ENCODE data around the gene CACNA2D3. TPM values are rescaled to one million over a fixed set of nuclear protein-coding genes. Genes with fewer than 3 reads are reported as not detected.
"Not testable (repeated sequence)": the region's sequence is repeated elsewhere in the genome, so short reads cannot be mapped to it uniquely, and the experiment has no call there.

CACNA2D3 gene
- total RNA-seq, 1 donor from 2014 or later: not detected

- H3K27ac Mint-ChIP-seq; H3K4me3 Mint-ChIP-seq; intact Hi-C loops (cut with micrococcal nuclease); H3K9me3 Mint-ChIP-seq; H3K27me3 Mint-ChIP-seq (ENCODE audit: insufficient read depth); H3K36me3 Mint-ChIP-seq (ENCODE audit: low read depth); H3K4me1 Mint-ChIP-seq (ENCODE audit: low read depth); DNase-seq (ENCODE audit: low spot score): not testable (repeated sequence)
These were observed 6.2 kb upstream of the CACNA2D3 start for GRCh38 chr3:54116129-54116528.

GRCh38 chr3:54120657-54121413 is 1.5 kb upstream of the CACNA2D3 start:
- H3K27ac Mint-ChIP-seq: no peak overlapping the region
- no peaks in the 10 kb centered on the region for H3K4me1 Mint-ChIP-seq (ENCODE audit: low read depth)
- H3K36me3 Mint-ChIP-seq (ENCODE audit: low read depth): no peaks in the 10 kb centered on the region
- intact Hi-C loops (cut with micrococcal nuclease): loop anchor here (5.0 kb wide), 1 partner anchor 1361 kb away; no protein-coding TSS in a partner anchor
- H3K27me3 Mint-ChIP-seq (ENCODE audit: insufficient read depth): peaks cover 38% of the 10 kb centered on the region
- no peak for DNase-seq (ENCODE audit: low spot score)
- peaks cover 5% of the 10 kb centered on the region for H3K9me3 Mint-ChIP-seq
- no peak overlapping the region for H3K4me3 Mint-ChIP-seq

- intact Hi-C loops (cut with micrococcal nuclease): loop anchor here (5.0 kb wide), 1 partner anchor 1361 kb away; no protein-coding TSS in a partner anchor
- Mint-ChIP-seq H3K27me3 (ENCODE audit: insufficient read depth) (peaks cover 38% of the 10 kb centered on the region), H3K9me3 (no peaks in the 10 kb centered on the region), H3K36me3 (ENCODE audit: low read depth) (no peaks in the 10 kb centered on the region), H3K4me3 (no peak overlapping the region), H3K27ac (no peak overlapping the region), H3K4me1 (ENCODE audit: low read depth) (no peaks in the 10 kb centered on the region)
- DNase-seq (ENCODE audit: low spot score): no peak
These were observed 683 bp upstream of the CACNA2D3 start for GRCh38 chr3:54121414-54122323.

- H3K4me1 Mint-ChIP-seq (ENCODE audit: low read depth): no peaks in the 10 kb centered on the region
These were observed 837 bp downstream of the CACNA2D3 start for GRCh38 chr3:54123003-54123775.

GRCh38 chr3:54123776-54124196 is 1.4 kb downstream of the CACNA2D3 start:
- Mint-ChIP-seq H3K9me3 (no peaks in the 10 kb centered on the region), H3K27me3 (ENCODE audit: insufficient read depth) (peaks cover 44% of the 10 kb centered on the region), H3K27ac (no peak overlapping the region), H3K36me3 (ENCODE audit: low read depth) (no peaks in the 10 kb centered on the region), H3K4me1 (ENCODE audit: low read depth) (no peaks in the 10 kb centered on the region), H3K4me3 (no peak overlapping the region)
- no peak for DNase-seq (ENCODE audit: low spot score)
- intact Hi-C loops (cut with micrococcal nuclease): loop anchor here (5.0 kb wide), 1 partner anchor 1359 kb away; no protein-coding TSS in a partner anchor

More at GRCh38 chr3:54123003-54123775, 837 bp downstream of the CACNA2D3 start:
- Mint-ChIP-seq H3K9me3 (no peaks in the 10 kb centered on the region), H3K27ac (no peak overlapping the region), H3K36me3 (ENCODE audit: low read depth) (no peaks in the 10 kb centered on the region), H3K4me3 (peak overlapping the region; percentile 3), H3K27me3 (ENCODE audit: insufficient read depth) (peaks cover 44% of the 10 kb centered on the region)
- no peak for DNase-seq (ENCODE audit: low spot score)
- intact Hi-C loops (cut with micrococcal nuclease): loop anchor here (5.0 kb wide), 1 partner anchor 1359 kb away; no protein-coding TSS in a partner anchor

- no peaks in the 10 kb centered on the region for H3K36me3 Mint-ChIP-seq (ENCODE audit: low read depth)
- no peak overlapping the region for H3K4me3 Mint-ChIP-seq
- intact Hi-C loops (cut with micrococcal nuclease): no loop called here
- no peak for DNase-seq (ENCODE audit: low spot score)
- H3K27ac Mint-ChIP-seq: no peak overlapping the region
- H3K27me3 Mint-ChIP-seq (ENCODE audit: insufficient read depth): peaks cover 40% of the 10 kb centered on the region
- no peaks in the 10 kb centered on the region for H3K9me3 Mint-ChIP-seq
- H3K4me1 Mint-ChIP-seq (ENCODE audit: low read depth): no peaks in the 10 kb centered on the region
These were observed 2.9 kb downstream of the CACNA2D3 start for GRCh38 chr3:54125300-54125699.

GRCh38 chr3:54126551-54126950 is 4.2 kb downstream of the CACNA2D3 start:
- Mint-ChIP-seq H3K36me3 (ENCODE audit: low read depth) (no peaks in the 10 kb centered on the region), H3K4me1 (ENCODE audit: low read depth) (no peaks in the 10 kb centered on the region), H3K4me3 (no peak overlapping the region), H3K27me3 (ENCODE audit: insufficient read depth) (peaks cover 34% of the 10 kb centered on the region), H3K9me3 (no peaks in the 10 kb centered on the region), H3K27ac (no peak overlapping the region)
- intact Hi-C loops (cut with micrococcal nuclease): no loop called here
- no peak for DNase-seq (ENCODE audit: low spot score)

- DNase-seq (ENCODE audit: low spot score): no peak
- no peak overlapping the region for H3K4me3 Mint-ChIP-seq
- no peak overlapping the region for H3K27ac Mint-ChIP-seq
- H3K27me3 Mint-ChIP-seq (ENCODE audit: insufficient read depth): peaks cover 34% of the 10 kb centered on the region
- no peaks in the 10 kb centered on the region for H3K4me1 Mint-ChIP-seq (ENCODE audit: low read depth)
- no peaks in the 10 kb centered on the region for H3K9me3 Mint-ChIP-seq
- intact Hi-C loops (cut with micrococcal nuclease): no loop called here
- H3K36me3 Mint-ChIP-seq (ENCODE audit: low read depth): no peaks in the 10 kb centered on the region
These were observed 5.2 kb downstream of the CACNA2D3 start for GRCh38 chr3:54127499-54128056.

- no peak overlapping the region for H3K4me3 Mint-ChIP-seq
- H3K27me3 Mint-ChIP-seq (ENCODE audit: insufficient read depth): peaks cover 6% of the 10 kb centered on the region
- H3K9me3 Mint-ChIP-seq: no peaks in the 10 kb centered on the region
- H3K36me3 Mint-ChIP-seq (ENCODE audit: low read depth): no peaks in the 10 kb centered on the region
- H3K4me1 Mint-ChIP-seq (ENCODE audit: low read depth): no peaks in the 10 kb centered on the region
- H3K27ac Mint-ChIP-seq: no peak overlapping the region
- intact Hi-C loops (cut with micrococcal nuclease): no loop called here
- no peak for DNase-seq (ENCODE audit: low spot score)
These were observed 8.8 kb downstream of the CACNA2D3 start for GRCh38 chr3:54131026-54131605.

GRCh38 chr3:54131890-54132289 is 9.5 kb downstream of the CACNA2D3 start:
- no peak overlapping the region for H3K27ac Mint-ChIP-seq
- peaks cover 4% of the 10 kb centered on the region for H3K27me3 Mint-ChIP-seq (ENCODE audit: insufficient read depth)
- no peaks in the 10 kb centered on the region for H3K9me3 Mint-ChIP-seq
- H3K36me3 Mint-ChIP-seq (ENCODE audit: low read depth): no peaks in the 10 kb centered on the region
- no peak for DNase-seq (ENCODE audit: low spot score)
- H3K4me1 Mint-ChIP-seq (ENCODE audit: low read depth): no peaks in the 10 kb centered on the region
- intact Hi-C loops (cut with micrococcal nuclease): no loop called here
- H3K4me3 Mint-ChIP-seq: no peak overlapping the region

- intact Hi-C loops (cut with micrococcal nuclease): no loop called here
- DNase-seq (ENCODE audit: low spot score): no peak
- H3K27ac Mint-ChIP-seq: no peak overlapping the region
- H3K9me3 Mint-ChIP-seq: no peaks in the 10 kb centered on the region
- no peak overlapping the region for H3K4me3 Mint-ChIP-seq
- no peaks in the 10 kb centered on the region for H3K36me3 Mint-ChIP-seq (ENCODE audit: low read depth)
- H3K4me1 Mint-ChIP-seq (ENCODE audit: low read depth): no peaks in the 10 kb centered on the region
- no peaks in the 10 kb centered on the region for H3K27me3 Mint-ChIP-seq (ENCODE audit: insufficient read depth)
These were observed 10.3 kb downstream of the CACNA2D3 start for GRCh38 chr3:54132685-54133084.

GRCh38 chr3:54133196-54133595 is 10.8 kb downstream of the CACNA2D3 start:
- no peaks in the 10 kb centered on the region for H3K27me3 Mint-ChIP-seq (ENCODE audit: insufficient read depth)
- no peaks in the 10 kb centered on the region for H3K9me3 Mint-ChIP-seq

More at GRCh38 chr3:54133196-54133595, 10.8 kb downstream of the CACNA2D3 start:
- no peak for DNase-seq (ENCODE audit: low spot score)
- Mint-ChIP-seq H3K27ac (no peak overlapping the region), H3K4me1 (ENCODE audit: low read depth) (no peaks in the 10 kb centered on the region), H3K4me3 (no peak overlapping the region), H3K36me3 (ENCODE audit: low read depth) (no peaks in the 10 kb centered on the region)
- intact Hi-C loops (cut with micrococcal nuclease): no loop called here
